ENCODE measurements around the gene SCGB3A1.

- TF ChIP-seq, protein P1, sequence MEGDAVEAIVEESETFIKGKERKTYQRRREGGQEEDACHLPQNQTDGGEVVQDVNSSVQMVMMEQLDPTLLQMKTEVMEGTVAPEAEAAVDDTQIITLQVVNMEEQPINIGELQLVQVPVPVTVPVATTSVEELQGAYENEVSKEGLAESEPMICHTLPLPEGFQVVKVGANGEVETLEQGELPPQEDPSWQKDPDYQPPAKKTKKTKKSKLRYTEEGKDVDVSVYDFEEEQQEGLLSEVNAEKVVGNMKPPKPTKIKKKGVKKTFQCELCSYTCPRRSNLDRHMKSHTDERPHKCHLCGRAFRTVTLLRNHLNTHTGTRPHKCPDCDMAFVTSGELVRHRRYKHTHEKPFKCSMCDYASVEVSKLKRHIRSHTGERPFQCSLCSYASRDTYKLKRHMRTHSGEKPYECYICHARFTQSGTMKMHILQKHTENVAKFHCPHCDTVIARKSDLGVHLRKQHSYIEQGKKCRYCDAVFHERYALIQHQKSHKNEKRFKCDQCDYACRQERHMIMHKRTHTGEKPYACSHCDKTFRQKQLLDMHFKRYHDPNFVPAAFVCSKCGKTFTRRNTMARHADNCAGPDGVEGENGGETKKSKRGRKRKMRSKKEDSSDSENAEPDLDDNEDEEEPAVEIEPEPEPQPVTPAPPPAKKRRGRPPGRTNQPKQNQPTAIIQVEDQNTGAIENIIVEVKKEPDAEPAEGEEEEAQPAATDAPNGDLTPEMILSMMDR (IDR thresholded peaks at IDR 0.05) = no peak
- TF ChIP-seq POLR2A (IDR thresholded peaks at IDR 0.05) (no peak), EP300 (IDR thresholded peaks at IDR 0.05) (no peak), POLR2AphosphoS5 (IDR thresholded peaks at IDR 0.05) (no peak)
Observed at GRCh38 chr5:180636403-180637075, 45.2 kb upstream of the SCGB3A1 start.

All from sigmoid colon (tissue), 4 donors.